DND-41 (cell line): Measurements from ENCODE around the gene CDH10.

Source experiments
- ATAC-seq: fragments of 200-7000 bp; cut with Tn5 transposase; 3 replicates; pipeline ENCODE4 v1.9.1; 2021; ENCODE audit warnings: low read depth; ENCODE audit not compliant: insufficient read depth
- DNase-seq: peaks from one replicate; pipeline ENCODE4 v3.0.0-alpha.2; 2020
- H2AFZ ChIP-seq: 2 replicates; pipeline ENCODE4 v1.6.0; 2012; ENCODE audit warnings: low read depth, low read length
- H3K27ac ChIP-seq: 2 replicates; pipeline ENCODE4 v1.5.1; 2012; ENCODE audit warnings: low read length, inconsistent platforms
- H3K27me3 ChIP-seq: fragments of 200-600 bp; sonication (generic); 2 replicates; pipeline ENCODE4 v1.6.0; 2012; ENCODE audit warnings: low read length, mild to moderate bottlenecking, inconsistent platforms; ENCODE audit not compliant: insufficient read depth, poor library complexity
- H3K36me3 ChIP-seq: 2 replicates; pipeline ENCODE4 v1.5.1; 2012; ENCODE audit warnings: low read length, inconsistent platforms; ENCODE audit not compliant: insufficient read depth
- H3K4me1 ChIP-seq: 2 replicates; pipeline ENCODE4 v1.5.1; 2012; ENCODE audit warnings: mild to moderate bottlenecking, low read length; ENCODE audit not compliant: insufficient read depth
- H3K4me2 ChIP-seq: 2 replicates; pipeline ENCODE4 v1.6.0; 2012; ENCODE audit warnings: mild to moderate bottlenecking, moderate library complexity, low read length, inconsistent platforms; ENCODE audit not compliant: insufficient read depth
- H3K4me3 ChIP-seq, 2 experiments: fragments of 200-600 bp in 1 of 2; shearing (Covaris generic) in 1 of 2; 2 replicates each; pipeline ENCODE4 v1.5.1; 2012 to 2016; ENCODE audit warnings: inconsistent platforms in 2 of 2, low read length in 2 of 2, mild to moderate bottlenecking in 2 of 2, low read depth in 1 of 2, moderate library complexity in 1 of 2
- H3K79me2 ChIP-seq: 2 replicates; pipeline ENCODE4 v1.6.0; 2012; ENCODE audit warnings: low read length, inconsistent platforms; ENCODE audit not compliant: insufficient read depth
- H3K9ac ChIP-seq: 2 replicates; pipeline ENCODE4 v1.6.0; 2012; ENCODE audit warnings: low read depth, mild to moderate bottlenecking, inconsistent platforms, low read length, moderate library complexity
- H3K9me3 ChIP-seq: 2 replicates; pipeline ENCODE4 v1.5.1; 2012; ENCODE audit warnings: low read length, moderate library complexity, mild to moderate bottlenecking, inconsistent platforms; ENCODE audit not compliant: insufficient read depth, severe bottlenecking
- H4K20me1 ChIP-seq: 2 replicates; pipeline ENCODE4 v1.6.0; 2012; ENCODE audit warnings: low read length; ENCODE audit not compliant: insufficient read depth
- EZH2 ChIP-seq: IDR thresholded peaks from 3 replicates; pipeline ENCODE4 v1.6.1; 2012; ENCODE audit warnings: borderline replicate concordance, low read depth, mild to moderate bottlenecking, moderate library complexity, low read length, inconsistent platforms; ENCODE audit not compliant: severe bottlenecking
- TF ChIP-seq, protein P1 (sequence below): IDR thresholded peaks from 2 replicates; pipeline ENCODE4 v1.5.1; 2012; ENCODE audit warnings: borderline replicate concordance, low read length, moderate library complexity, mild to moderate bottlenecking; ENCODE audit not compliant: poor library complexity, severe bottlenecking; ENCODE audit errors: extremely low read depth

Gene CDH10

GRCh38 chr5:24535646-24536045, 109.1 kb downstream of the CDH10 start:
- Histone ChIP-seq H3K79me2 (no peaks in the 10 kb centered on the region), H3K4me2 (no peak overlapping the region), H3K9me3 (no peaks in the 10 kb centered on the region), H3K27me3 (no peaks in the 10 kb centered on the region), H3K36me3 (no peaks in the 10 kb centered on the region), H2AFZ (no peak overlapping the region), H3K9ac (no peak overlapping the region), H3K4me1 (no peaks in the 10 kb centered on the region), H3K4me3 (no peak overlapping the region), H3K27ac (no peak overlapping the region), H4K20me1 (no peaks in the 10 kb centered on the region)
- ATAC-seq (no peak), DNase-seq (no peak)
- no peak for TF ChIP-seq EZH2
- TF ChIP-seq, protein P1, sequence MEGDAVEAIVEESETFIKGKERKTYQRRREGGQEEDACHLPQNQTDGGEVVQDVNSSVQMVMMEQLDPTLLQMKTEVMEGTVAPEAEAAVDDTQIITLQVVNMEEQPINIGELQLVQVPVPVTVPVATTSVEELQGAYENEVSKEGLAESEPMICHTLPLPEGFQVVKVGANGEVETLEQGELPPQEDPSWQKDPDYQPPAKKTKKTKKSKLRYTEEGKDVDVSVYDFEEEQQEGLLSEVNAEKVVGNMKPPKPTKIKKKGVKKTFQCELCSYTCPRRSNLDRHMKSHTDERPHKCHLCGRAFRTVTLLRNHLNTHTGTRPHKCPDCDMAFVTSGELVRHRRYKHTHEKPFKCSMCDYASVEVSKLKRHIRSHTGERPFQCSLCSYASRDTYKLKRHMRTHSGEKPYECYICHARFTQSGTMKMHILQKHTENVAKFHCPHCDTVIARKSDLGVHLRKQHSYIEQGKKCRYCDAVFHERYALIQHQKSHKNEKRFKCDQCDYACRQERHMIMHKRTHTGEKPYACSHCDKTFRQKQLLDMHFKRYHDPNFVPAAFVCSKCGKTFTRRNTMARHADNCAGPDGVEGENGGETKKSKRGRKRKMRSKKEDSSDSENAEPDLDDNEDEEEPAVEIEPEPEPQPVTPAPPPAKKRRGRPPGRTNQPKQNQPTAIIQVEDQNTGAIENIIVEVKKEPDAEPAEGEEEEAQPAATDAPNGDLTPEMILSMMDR: no peak

DNA sequence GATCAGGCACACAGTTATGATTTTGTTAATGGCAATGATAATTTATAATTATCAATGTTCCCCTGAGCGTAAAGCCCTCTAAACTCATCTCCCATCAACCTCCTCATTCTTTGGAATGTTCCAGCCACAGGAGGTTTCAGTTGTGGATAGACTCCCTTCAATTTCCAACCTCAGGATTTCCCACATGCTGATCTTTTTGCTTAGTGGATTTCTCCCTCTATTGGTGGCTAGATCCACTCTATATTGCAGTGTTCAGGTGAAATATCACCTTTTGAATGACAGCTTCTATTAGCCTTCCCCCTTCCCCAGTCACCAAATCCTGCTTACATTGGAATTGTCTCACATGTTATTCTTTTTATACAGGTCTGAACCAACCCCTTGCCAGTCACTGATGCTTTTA, 113.9 kb downstream of the CDH10 start:
- TF ChIP-seq, protein P1: no peak
- no peak for TF ChIP-seq EZH2
- Histone ChIP-seq H3K9ac (no peak overlapping the region), H3K27me3 (no peaks in the 10 kb centered on the region), H3K4me1 (no peaks in the 10 kb centered on the region), H3K4me2 (no peak overlapping the region), H3K4me3 (no peak overlapping the region), H4K20me1 (no peaks in the 10 kb centered on the region), H3K27ac (no peak overlapping the region), H3K9me3 (no peaks in the 10 kb centered on the region), H3K79me2 (no peaks in the 10 kb centered on the region), H2AFZ (no peak overlapping the region), H3K36me3 (no peaks in the 10 kb centered on the region)
- ATAC-seq (no peak), DNase-seq (no peak)

DNA sequence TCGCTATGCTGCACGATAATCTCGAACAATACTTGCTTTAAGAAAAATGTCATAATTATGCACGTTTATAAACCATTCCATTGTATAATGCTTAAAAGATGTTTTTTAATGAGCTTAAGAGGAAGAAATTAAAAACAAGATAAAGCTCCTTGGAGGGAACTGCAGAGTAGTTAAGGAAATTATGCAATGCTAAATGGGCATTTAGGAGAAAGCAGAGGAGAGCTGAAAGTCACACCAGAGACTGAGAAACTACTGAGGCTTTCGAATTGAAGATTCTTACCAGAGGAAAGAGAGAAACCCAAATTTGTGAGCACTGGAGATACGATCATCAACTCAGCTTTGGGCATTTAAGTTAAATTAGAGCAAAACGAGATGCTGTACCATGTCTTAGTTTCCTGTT, 119.4 kb downstream of the CDH10 start:
- Histone ChIP-seq H3K27ac (no peak overlapping the region), H3K4me3 (no peak overlapping the region), H4K20me1 (no peaks in the 10 kb centered on the region), H3K9ac (no peak overlapping the region), H3K9me3 (no peaks in the 10 kb centered on the region), H3K27me3 (no peaks in the 10 kb centered on the region), H3K79me2 (no peaks in the 10 kb centered on the region), H3K36me3 (no peaks in the 10 kb centered on the region), H3K4me2 (no peak overlapping the region), H3K4me1 (no peaks in the 10 kb centered on the region), H2AFZ (no peak overlapping the region)
- ATAC-seq: no peak
- no peak for DNase-seq
- TF ChIP-seq, protein P1: no peak
- no peak for TF ChIP-seq EZH2

DNA sequence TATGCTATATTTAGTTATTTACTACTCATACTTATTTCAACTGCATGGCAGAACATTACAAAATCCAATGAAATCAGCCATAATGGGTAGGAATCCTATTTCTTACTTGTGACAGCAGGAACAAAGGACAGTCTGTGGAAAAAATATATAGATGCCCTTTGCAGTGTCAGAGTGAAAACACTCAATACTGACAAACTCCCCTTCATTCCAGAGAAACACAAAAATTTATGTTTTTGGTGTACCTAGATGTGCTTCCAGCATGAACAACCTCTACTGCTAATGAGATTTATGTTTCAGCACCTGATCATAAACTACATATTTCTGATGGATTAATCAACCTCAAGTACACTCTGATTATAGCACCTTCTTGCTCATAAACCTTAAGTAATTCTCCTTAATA, 132.4 kb downstream of the CDH10 start:
- Histone ChIP-seq H3K79me2 (no peaks in the 10 kb centered on the region), H3K36me3 (no peaks in the 10 kb centered on the region), H2AFZ (no peak overlapping the region), H3K9ac (no peak overlapping the region), H3K4me1 (no peaks in the 10 kb centered on the region), H3K27me3 (no peaks in the 10 kb centered on the region), H3K4me2 (no peak overlapping the region), H3K4me3 (no peak overlapping the region), H3K27ac (no peak overlapping the region), H4K20me1 (no peaks in the 10 kb centered on the region), H3K9me3 (no peaks in the 10 kb centered on the region)
- TF ChIP-seq, protein P1: no peak
- TF ChIP-seq EZH2: no peak
- ATAC-seq: no peak
- no peak for DNase-seq
